ENCODE results near the gene RAB7B. TPM values are rescaled to one million over a fixed set of nuclear protein-coding genes. Genes with fewer than 3 reads are reported as not detected.

RAB7B gene
- total and polyA plus RNA-seq, 12 donors, result 0.49 to 4.0 (median 1.2) TPM

DNA sequence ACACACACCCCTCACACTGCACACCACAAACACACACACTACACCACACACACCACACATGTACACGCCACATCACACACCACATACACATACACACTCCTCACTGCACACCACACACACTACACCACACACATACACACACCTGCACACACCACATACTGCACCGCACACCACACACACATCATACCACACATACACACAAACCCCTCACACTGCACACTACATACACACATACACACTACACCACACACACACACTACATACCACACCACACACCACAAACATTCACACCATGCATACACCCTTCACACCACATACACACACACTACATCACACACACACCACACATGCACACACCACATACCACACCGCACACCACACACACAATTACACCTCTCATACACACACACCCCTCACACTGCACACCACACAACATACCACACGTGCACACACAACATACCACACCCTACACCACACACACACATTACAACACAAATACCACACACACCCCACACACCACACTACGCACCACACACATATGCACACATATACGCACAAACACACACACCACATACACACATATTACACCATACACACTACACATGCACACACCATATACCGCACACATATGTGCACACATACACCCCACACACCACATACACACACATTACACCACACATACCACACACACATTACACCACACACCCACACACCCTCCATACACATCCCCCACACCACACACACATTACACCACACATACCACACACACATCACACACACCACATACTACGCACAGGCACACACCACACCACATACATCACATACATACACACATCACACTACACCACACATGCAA, 29.6 kb downstream of the RAB7B start:
- intact Hi-C loops (cut with DNase I), result loop anchor here in 3 of 10 donors (5.0 to 10.0 kb wide), 3 partner anchors 46 to 299 kb away; no protein-coding TSS in a partner anchor

DNA sequence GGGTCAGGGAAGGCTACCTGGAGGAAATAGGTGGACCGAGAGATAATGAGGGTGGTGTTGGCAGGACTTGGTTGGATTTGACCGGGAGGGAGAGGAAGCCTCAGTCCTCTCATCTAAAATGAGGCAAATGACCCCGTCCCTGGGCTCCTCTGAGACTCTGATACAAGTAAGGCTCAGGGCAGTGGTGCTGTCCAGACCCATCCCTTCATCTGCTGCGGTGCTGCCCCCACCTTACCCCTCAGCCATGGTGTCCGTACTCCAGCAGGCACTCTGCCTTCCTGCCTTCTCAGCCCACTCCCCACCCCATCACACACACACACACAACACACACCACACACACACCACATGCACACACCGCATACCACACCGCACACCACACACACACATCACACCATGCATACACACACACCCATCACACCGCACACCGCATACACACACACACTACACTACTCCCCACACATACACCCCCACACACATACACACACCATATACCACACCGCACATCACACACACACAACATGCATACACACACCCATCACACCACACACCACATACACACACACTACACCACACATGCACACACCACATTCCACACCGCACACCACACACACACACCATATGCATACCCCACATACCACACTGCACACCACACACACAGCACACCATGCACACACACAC, 30.6 kb downstream of the RAB7B start:
- TF ChIP-seq, protein P1, sequence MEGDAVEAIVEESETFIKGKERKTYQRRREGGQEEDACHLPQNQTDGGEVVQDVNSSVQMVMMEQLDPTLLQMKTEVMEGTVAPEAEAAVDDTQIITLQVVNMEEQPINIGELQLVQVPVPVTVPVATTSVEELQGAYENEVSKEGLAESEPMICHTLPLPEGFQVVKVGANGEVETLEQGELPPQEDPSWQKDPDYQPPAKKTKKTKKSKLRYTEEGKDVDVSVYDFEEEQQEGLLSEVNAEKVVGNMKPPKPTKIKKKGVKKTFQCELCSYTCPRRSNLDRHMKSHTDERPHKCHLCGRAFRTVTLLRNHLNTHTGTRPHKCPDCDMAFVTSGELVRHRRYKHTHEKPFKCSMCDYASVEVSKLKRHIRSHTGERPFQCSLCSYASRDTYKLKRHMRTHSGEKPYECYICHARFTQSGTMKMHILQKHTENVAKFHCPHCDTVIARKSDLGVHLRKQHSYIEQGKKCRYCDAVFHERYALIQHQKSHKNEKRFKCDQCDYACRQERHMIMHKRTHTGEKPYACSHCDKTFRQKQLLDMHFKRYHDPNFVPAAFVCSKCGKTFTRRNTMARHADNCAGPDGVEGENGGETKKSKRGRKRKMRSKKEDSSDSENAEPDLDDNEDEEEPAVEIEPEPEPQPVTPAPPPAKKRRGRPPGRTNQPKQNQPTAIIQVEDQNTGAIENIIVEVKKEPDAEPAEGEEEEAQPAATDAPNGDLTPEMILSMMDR (IDR thresholded peaks at IDR 0.05), result no peak
- Histone ChIP-seq H3K27me3 (no peaks in the 10 kb centered on the region), H3K27ac (peak overlapping the region in 3 of 10 donors; percentile 2 to 60 (median 30)), H3K4me3 (no peak overlapping the region), H3K4me1 (peaks cover 5 to 40% (median 27%) of the 10 kb centered on the region in 9 donors), H3K36me3 (no peaks in the 10 kb centered on the region), H3K9me3 (no peaks in the 10 kb centered on the region)
- ATAC-seq (no peak), DNase-seq (no peak)
- 68 to 73% methylated on average over 11 of the region's 11 CpGs for WGBS, 2 donors
- intact Hi-C loops (cut with DNase I), result loop anchor here in 3 of 10 donors (5.0 to 10.0 kb wide), 3 partner anchors 45 to 298 kb away; no protein-coding TSS in a partner anchor

More for the DNA sequence above, 29.6 kb downstream of the RAB7B start:
- no peaks in the 10 kb centered on the region for H3K9me3 ChIP-seq
- no peak overlapping the region for H3K4me3 ChIP-seq
- ATAC-seq, result no peak
- no peak for DNase-seq
- 96 to 97% methylated on average over 8 of the region's 8 CpGs for WGBS, 2 donors
- TF ChIP-seq, protein P1 (IDR thresholded peaks at IDR 0.05), result no peak
- peaks cover 5 to 40% (median 27%) of the 10 kb centered on the region in 9 donors for H3K4me1 ChIP-seq
- no peaks in the 10 kb centered on the region for H3K27me3 ChIP-seq
- H3K27ac ChIP-seq, result no peak overlapping the region
- no peaks in the 10 kb centered on the region for H3K36me3 ChIP-seq

DNA sequence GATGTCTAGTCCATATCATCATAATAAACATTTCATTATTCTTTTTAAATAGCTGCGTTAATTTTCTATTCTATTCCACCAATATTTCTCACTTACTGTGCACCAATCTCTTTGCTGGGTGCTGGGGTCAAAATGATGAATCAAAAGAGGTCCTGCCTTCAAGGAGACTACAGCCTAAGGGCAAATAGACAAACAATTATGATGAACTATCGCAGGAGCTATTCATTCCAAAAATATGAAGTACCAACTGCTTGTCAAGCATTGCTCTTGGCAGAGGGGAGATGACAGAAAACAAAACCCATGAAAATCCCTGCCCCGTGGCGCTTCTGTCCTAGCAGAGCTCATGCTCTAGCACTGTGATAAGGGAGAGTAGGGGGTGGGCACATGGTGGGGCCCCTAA, 31.1 kb downstream of the RAB7B start:
- Histone ChIP-seq H3K36me3 (no peaks in the 10 kb centered on the region), H3K4me3 (no peak overlapping the region), H3K4me1 (peaks cover 5 to 38% (median 22%) of the 10 kb centered on the region in 9 donors), H3K9me3 (no peaks in the 10 kb centered on the region), H3K27ac (peak overlapping the region in 3 of 10 donors; percentile 2 to 60 (median 30)), H3K27me3 (no peaks in the 10 kb centered on the region)
- no peak for ATAC-seq
- intact Hi-C loops (cut with DNase I), result loop anchor here in 3 of 10 donors (5.0 to 10.0 kb wide), 3 partner anchors 45 to 297 kb away; no protein-coding TSS in a partner anchor
- WGBS, 2 donors, result 59 to 62% methylated on average over 4 of the region's 4 CpGs
- TF ChIP-seq, protein P1 (IDR thresholded peaks at IDR 0.05), result no peak
- no peak for DNase-seq

DNA sequence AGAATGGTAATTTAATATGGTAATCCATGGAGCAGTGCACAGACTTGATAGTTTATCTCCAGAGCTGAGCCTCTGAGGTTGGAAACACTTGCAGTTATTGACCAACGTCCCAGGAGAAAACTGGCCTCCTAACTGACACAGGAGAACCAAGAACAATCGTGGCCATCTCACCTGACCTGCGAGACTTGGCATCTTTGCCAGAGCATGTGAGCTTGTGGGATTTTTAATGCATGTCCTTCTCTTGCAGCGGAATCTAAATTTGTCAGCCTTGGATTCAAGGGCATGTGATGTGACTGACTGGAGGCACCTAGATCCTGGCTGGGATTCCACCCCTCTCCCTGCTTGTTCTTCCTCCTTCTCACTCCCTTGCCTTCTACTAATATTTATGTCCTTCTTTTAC, 32.1 kb downstream of the RAB7B start:
- WGBS, 2 donors, result 44 to 61% methylated on average over 4 of the region's 4 CpGs
- DNase-seq, result no peak
- Histone ChIP-seq H3K4me1 (peaks cover 5 to 30% (median 14%) of the 10 kb centered on the region in 9 donors), H3K9me3 (no peaks in the 10 kb centered on the region), H3K4me3 (no peak overlapping the region), H3K27me3 (no peaks in the 10 kb centered on the region), H3K36me3 (no peaks in the 10 kb centered on the region), H3K27ac (peak overlapping the region in 2 of 10 donors; percentile 7 to 28)
- intact Hi-C loops (cut with DNase I), result loop anchor here in 3 of 10 donors (5.0 to 10.0 kb wide), 3 partner anchors 44 to 296 kb away; no protein-coding TSS in a partner anchor
- TF ChIP-seq, protein P1 (IDR thresholded peaks at IDR 0.05), result no peak
- no peak for ATAC-seq

Data from heart right ventricle (tissue), 16 donors.